CD4-positive, alpha-beta T cell (primary cell): ENCODE results near the gene NFX1. TPM values are rescaled to one million over a fixed set of nuclear protein-coding genes. Genes with fewer than 3 reads are reported as not detected.

ENCODE experiments used
- ATAC-seq: fragments of 200-7000 bp; cut with Tn5 transposase; one replicate; pipeline ENCODE4 v1.10.0; 2022; ENCODE audit warnings: mild to moderate bottlenecking; ENCODE audit not compliant: poor library complexity
- CTCF ChIA-PET: fragments of 350-600 bp; sonication (Branson Sonifier 250); formaldehyde crosslinking; loops from one replicate; lab custom pipeline; 2021; ENCODE audit warnings: antibody characterized with exemption, inconsistent platforms; lab: Charles Lee
- POLR2A ChIA-PET: fragments of 350-600 bp; sonication (Branson Sonifier 250); formaldehyde crosslinking; loops from one replicate; lab custom pipeline; 2021; ENCODE audit warnings: antibody characterized with exemption, inconsistent platforms; lab: Charles Lee
- DNase-seq, 14 experiments: peaks; one replicate each; pipeline ENCODE4 v3.0.0-alpha.2; 2013 to 2020; ENCODE audit warnings: mixed read lengths in 2 of 14
- H3K27ac ChIP-seq, 2 donors: one replicate each; pipeline versions ENCODE4 v1.5.1 to v1.7.0; 2013; ENCODE audit warnings: low read length in 2 of 2, low read depth in 1 of 2, mild to moderate bottlenecking in 1 of 2
- H3K27me3 ChIP-seq, 2 experiments: 1 replicate in 1 of 2; 2 replicates in 1 of 2; pipeline versions ENCODE4 v1.6.1 to v1.7.0; 2013; ENCODE audit warnings: low read length in 2 of 2, control low read depth in 1 of 2, mild to moderate bottlenecking in 1 of 2, moderate library complexity in 1 of 2; ENCODE audit not compliant: insufficient read depth in 2 of 2, control insufficient read depth in 1 of 2
- H3K36me3 ChIP-seq: one replicate; pipeline ENCODE4 v1.6.1; 2013; ENCODE audit warnings: low read length, control low read depth; ENCODE audit not compliant: insufficient read depth
- H3K4me1 ChIP-seq: one replicate; pipeline ENCODE4 v1.6.1; 2013; ENCODE audit warnings: low read length, control low read depth; ENCODE audit not compliant: insufficient read depth
- H3K4me3 ChIP-seq: one replicate; pipeline ENCODE4 v1.5.1; 2013; ENCODE audit warnings: mild to moderate bottlenecking, low read length, moderate library complexity
- H3K9me3 ChIP-seq, 2 experiments: 1 replicate in 1 of 2; 2 replicates in 1 of 2; pipeline versions ENCODE4 v1.6.1 to v1.7.0; 2013; ENCODE audit warnings: low read length in 2 of 2, mild to moderate bottlenecking in 2 of 2, control low read depth in 1 of 2, moderate library complexity in 1 of 2; ENCODE audit not compliant: control insufficient read depth in 1 of 2, insufficient read depth in 1 of 2
- H3K27ac Mint-ChIP-seq: one replicate; pipeline ENCODE4 v1.8.0; 2020; ENCODE audit warnings: mixed read lengths
- H3K27me3 Mint-ChIP-seq: one replicate; pipeline ENCODE4 v1.8.0; 2021; ENCODE audit warnings: mixed read lengths
- H3K36me3 Mint-ChIP-seq: one replicate; pipeline ENCODE4 v1.8.0; 2021; ENCODE audit warnings: low read depth, mixed read lengths
- H3K4me1 Mint-ChIP-seq: one replicate; pipeline ENCODE4 v1.8.0; 2021; ENCODE audit warnings: low read depth, mixed read lengths
- H3K4me3 Mint-ChIP-seq: one replicate; pipeline ENCODE4 v1.8.0; 2020; ENCODE audit warnings: mild to moderate bottlenecking, mixed read lengths
- H3K9me3 Mint-ChIP-seq: one replicate; pipeline ENCODE4 v1.8.0; 2020; ENCODE audit warnings: mixed read lengths
- CTCF ChIP-seq: fragments of 200-600 bp; IDR thresholded peaks from one replicate; pipeline ENCODE4 v1.8.0; 2022; ENCODE audit warnings: antibody characterized with exemption, mild to moderate bottlenecking
- intact Hi-C, 2 experiments: fragments of 100-400 bp; cut with DNase I in 1 of 2; cut with micrococcal nuclease in 1 of 2; formaldehyde crosslinking; loops; one replicate each; pipeline versions ENCODE4 v1.15.1 to v1.9.0; 2023 to 2025; cut with DNase I, micrococcal nuclease
- total RNA-seq, 174 experiments: library from RNA in 2 of 174; stranded (reverse) in 2 of 174; gene quantifications; one replicate each; pipeline ENCODE4 v1.2.3 and lab custom pipeline; 2021 to 2026

Gene NFX1
- total RNA-seq, 2 experiments from 2014 or later, result 33.1 to 34.1 TPM

GRCh38 chr9:33350310-33350709 lies 60.0 kb downstream of the NFX1 start:
- TF ChIP-seq CTCF, result no peak
- no peaks in the 10 kb centered on the region for H3K9me3 Mint-ChIP-seq
- DNase-seq (no peak), ATAC-seq (no peak)
- Histone ChIP-seq H3K27me3 (no peaks in the 10 kb centered on the region), H3K27ac (no peak overlapping the region), H3K36me3 (peaks cover 46% of the 10 kb centered on the region), H3K4me3 (no peak overlapping the region), H3K9me3 (no peaks in the 10 kb centered on the region), H3K4me1 (no peaks in the 10 kb centered on the region)
- H3K4me3 Mint-ChIP-seq, result no peak overlapping the region
- intact Hi-C loops, result no loop called here
- no peaks in the 10 kb centered on the region for H3K27me3 Mint-ChIP-seq
- ChIA-PET POLR2A (no interaction called here), CTCF (no interaction called here)
- peak overlapping the region; percentile 44 for H3K27ac Mint-ChIP-seq
- H3K4me1 Mint-ChIP-seq, result peaks cover 25% of the 10 kb centered on the region
- peaks cover 82% of the 10 kb centered on the region for H3K36me3 Mint-ChIP-seq

GRCh38 chr9:33351547-33351946 lies 61.2 kb downstream of the NFX1 start:
- Histone ChIP-seq H3K4me1 (no peaks in the 10 kb centered on the region), H3K27me3 (no peaks in the 10 kb centered on the region), H3K9me3 (no peaks in the 10 kb centered on the region), H3K36me3 (peaks cover 37% of the 10 kb centered on the region), H3K27ac (no peak overlapping the region), H3K4me3 (no peak overlapping the region)
- peak overlapping the region; percentile 54 for H3K27ac Mint-ChIP-seq
- intact Hi-C loops, result no loop called here
- H3K4me3 Mint-ChIP-seq, result no peak overlapping the region
- ATAC-seq (no peak), DNase-seq (no peak)
- CTCF ChIA-PET, result no interaction called here
- POLR2A ChIA-PET, result interaction anchor here (1.1 kb wide), 1 partner anchor 61 kb away, joined by 3 read pairs; the partner anchor contains the start of gene NFX1
- H3K9me3 Mint-ChIP-seq, result no peaks in the 10 kb centered on the region
- H3K27me3 Mint-ChIP-seq, result no peaks in the 10 kb centered on the region
- peaks cover 25% of the 10 kb centered on the region for H3K4me1 Mint-ChIP-seq
- no peak for TF ChIP-seq CTCF
- peaks cover 82% of the 10 kb centered on the region for H3K36me3 Mint-ChIP-seq

GRCh38 chr9:33354651-33355211 lies 64.4 kb downstream of the NFX1 start:
- POLR2A ChIA-PET, result interaction anchor here (0.8 kb wide), 1 partner anchor 23 kb away, joined by 3 read pairs; no protein-coding TSS in a partner anchor
- CTCF ChIA-PET, result interaction anchor here (0.9 kb wide), 1 partner anchor 68 kb away, joined by 4 read pairs; no protein-coding TSS in a partner anchor
- DNase-seq, result no peak
- TF ChIP-seq CTCF, result no peak
- no peak overlapping the region for H3K27ac ChIP-seq
- ATAC-seq, result peak; percentile 68
- no peaks in the 10 kb centered on the region for H3K4me1 ChIP-seq
- Mint-ChIP-seq H3K36me3 (peaks cover 62% of the 10 kb centered on the region), H3K4me1 (peaks cover 25% of the 10 kb centered on the region), H3K9me3 (no peaks in the 10 kb centered on the region), H3K27ac (peak overlapping the region; percentile 81), H3K27me3 (no peaks in the 10 kb centered on the region), H3K4me3 (no peak overlapping the region)
- H3K27me3 ChIP-seq, result no peaks in the 10 kb centered on the region
- intact Hi-C loops, result no loop called here
- H3K4me3 ChIP-seq, result no peak overlapping the region
- H3K9me3 ChIP-seq, result no peaks in the 10 kb centered on the region
- peaks cover 10% of the 10 kb centered on the region for H3K36me3 ChIP-seq
